DMS79 (cell line): ENCODE measurements around the gene MRPL10.

Experiments used
- DNase-seq: peaks from one replicate; lab custom pipeline; 2025; lab: John Stamatoyannopoulos, UW

Gene MRPL10

GRCh38 chr17:47831003-47831933, at the start of gene MRPL10, which contains the start of gene LRRC46:
Gene MRPL10, minus strand, starts transcription at chr17:47831541. Its CDS starts 30 bp downstream, at chr17:47831511.
Gene LRRC46, plus strand, starts transcription at chr17:47831670. Its CDS starts 320 bp downstream, at chr17:47831990.
- DNase-seq: peak; percentile 88

GRCh38 chr17:47879776-47880454, 48.6 kb upstream of the MRPL10 start:
- DNase-seq: no peak

- DNase-seq: no peak
Observed at GRCh38 chr17:47879028-47879585, 47.8 kb upstream of the MRPL10 start.

- no peak for DNase-seq
Observed at GRCh38 chr17:47878203-47879027, 47.1 kb upstream of the MRPL10 start.

- no peak for DNase-seq
Observed at GRCh38 chr17:47877368-47878034, 46.2 kb upstream of the MRPL10 start.

GRCh38 chr17:47875011-47875985, 44.0 kb upstream of the MRPL10 start:
- peak; percentile 12 for DNase-seq

- no peak for DNase-seq
Observed at GRCh38 chr17:47873200-47874090, 42.1 kb upstream of the MRPL10 start.

GRCh38 chr17:47872651-47873161, 41.4 kb upstream of the MRPL10 start:
- no peak for DNase-seq

- DNase-seq: no peak
Observed at GRCh38 chr17:47872019-47872650, 40.8 kb upstream of the MRPL10 start.

GRCh38 chr17:47871048-47871447, 39.7 kb upstream of the MRPL10 start:
- no peak for DNase-seq

- DNase-seq: no peak
Observed at GRCh38 chr17:47870056-47870455, 38.7 kb upstream of the MRPL10 start.

- no peak for DNase-seq
Observed at GRCh38 chr17:47869114-47869513, 37.8 kb upstream of the MRPL10 start.

GRCh38 chr17:47867813-47868533, 36.6 kb upstream of the MRPL10 start:
- peak; percentile 46 for DNase-seq

GRCh38 chr17:47866941-47867340, 35.6 kb upstream of the MRPL10 start:
- DNase-seq: no peak

- peak; percentile 79 for DNase-seq
Observed at GRCh38 chr17:47864791-47865216, 33.5 kb upstream of the MRPL10 start.

- no peak for DNase-seq
Observed at GRCh38 chr17:47862621-47863440, 31.5 kb upstream of the MRPL10 start.

- DNase-seq: no peak
Observed at GRCh38 chr17:47860386-47860785, 29.0 kb upstream of the MRPL10 start.
